22Rv1 (cell line): Measurements from ENCODE around the gene CACNG3.

Experiments used
- CTCF ChIP-seq: fragments of 450-650 bp; IDR thresholded peaks from 2 replicates; pipeline ENCODE4 v1.5.1; 2017; ENCODE audit warnings: mild to moderate bottlenecking
- ZFX ChIP-seq: fragments of 450-650 bp; IDR thresholded peaks from 2 replicates; pipeline ENCODE4 v1.6.1; 2017; ENCODE audit warnings: antibody characterized with exemption, borderline replicate concordance

GRCh38 chr16:24309258-24310142 lies 53.4 kb downstream of the CACNG3 start:
- TF ChIP-seq CTCF (no peak), ZFX (no peak)
